ENCODE measurements around the gene UBE3A. TPM values are rescaled to one million over a fixed set of nuclear protein-coding genes. Genes with fewer than 3 reads are reported as not detected.

The UBE3A gene
- total RNA-seq, 6 experiments from 2014 or later, result 36.6 to 52.4 (median 44.6) TPM

DNA sequence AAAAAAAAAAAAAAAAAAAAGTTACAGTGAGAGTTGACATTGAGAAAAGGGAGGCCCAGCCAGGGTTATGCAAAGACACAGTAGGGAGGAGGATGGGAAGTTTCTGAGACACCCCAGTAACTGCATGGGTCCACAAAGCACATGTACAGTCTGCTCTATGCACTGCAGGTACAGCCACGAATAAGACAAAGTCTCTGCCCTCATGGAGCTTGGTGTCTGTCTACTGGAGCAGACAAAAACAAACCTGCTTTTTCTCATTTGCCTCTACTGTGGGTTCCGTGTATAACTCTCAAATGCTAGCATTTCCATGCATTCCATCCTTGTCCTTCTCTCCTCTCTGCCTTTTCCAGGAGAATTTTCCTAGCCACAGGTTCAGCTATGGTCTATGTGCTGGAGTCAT is 107.4 kb downstream of the UBE3A start:
- intact Hi-C loops (cut with DNase I), result no loop called here
- no peak for ATAC-seq
- peaks cover 0 to 1% (median 0%) of the 10 kb centered on the region in 4 donors for H3K36me3 ChIP-seq
- 80% methylated on average over 1 of the region's 2 CpGs for WGBS (ENCODE audit: insufficient coverage, low coverage, low lambda C conversion rate, missing lambda C conversion rate)
- no peak for DNase-seq
- H3K9me3 ChIP-seq, result no peaks in the 10 kb centered on the region
- H3K4me3 ChIP-seq, result no peak overlapping the region
- TF ChIP-seq POLR2A (IDR thresholded peaks at IDR 0.05), result no peak
- TF ChIP-seq, protein P1, sequence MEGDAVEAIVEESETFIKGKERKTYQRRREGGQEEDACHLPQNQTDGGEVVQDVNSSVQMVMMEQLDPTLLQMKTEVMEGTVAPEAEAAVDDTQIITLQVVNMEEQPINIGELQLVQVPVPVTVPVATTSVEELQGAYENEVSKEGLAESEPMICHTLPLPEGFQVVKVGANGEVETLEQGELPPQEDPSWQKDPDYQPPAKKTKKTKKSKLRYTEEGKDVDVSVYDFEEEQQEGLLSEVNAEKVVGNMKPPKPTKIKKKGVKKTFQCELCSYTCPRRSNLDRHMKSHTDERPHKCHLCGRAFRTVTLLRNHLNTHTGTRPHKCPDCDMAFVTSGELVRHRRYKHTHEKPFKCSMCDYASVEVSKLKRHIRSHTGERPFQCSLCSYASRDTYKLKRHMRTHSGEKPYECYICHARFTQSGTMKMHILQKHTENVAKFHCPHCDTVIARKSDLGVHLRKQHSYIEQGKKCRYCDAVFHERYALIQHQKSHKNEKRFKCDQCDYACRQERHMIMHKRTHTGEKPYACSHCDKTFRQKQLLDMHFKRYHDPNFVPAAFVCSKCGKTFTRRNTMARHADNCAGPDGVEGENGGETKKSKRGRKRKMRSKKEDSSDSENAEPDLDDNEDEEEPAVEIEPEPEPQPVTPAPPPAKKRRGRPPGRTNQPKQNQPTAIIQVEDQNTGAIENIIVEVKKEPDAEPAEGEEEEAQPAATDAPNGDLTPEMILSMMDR (IDR thresholded peaks at IDR 0.05), result no peak
- H3K4me1 ChIP-seq, result no peaks in the 10 kb centered on the region
- H3K27me3 ChIP-seq, result no peaks in the 10 kb centered on the region
- H3K27ac ChIP-seq, result no peak overlapping the region

DNA sequence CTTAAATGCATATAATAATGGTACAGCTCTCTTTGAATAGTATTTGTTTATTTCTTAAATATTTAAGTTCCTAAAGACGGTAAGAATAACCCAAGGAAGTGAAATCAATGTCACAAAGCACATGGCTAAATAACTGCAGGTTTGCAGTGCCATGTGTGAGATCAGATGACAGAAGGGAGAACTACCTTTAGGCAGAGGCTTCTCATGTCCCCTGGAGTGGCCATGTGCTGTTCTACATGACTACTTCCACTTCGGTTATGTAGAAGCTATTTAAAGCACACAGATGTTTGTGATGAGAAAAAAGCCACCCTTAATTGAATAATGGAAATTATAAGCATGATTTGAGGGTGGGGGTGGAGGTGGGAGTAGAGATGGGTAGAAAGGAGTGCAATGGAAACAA is 109.1 kb downstream of the UBE3A start:
- TF ChIP-seq, protein P1 (IDR thresholded peaks at IDR 0.05), result no peak
- TF ChIP-seq POLR2A (IDR thresholded peaks at IDR 0.05), result no peak
- Histone ChIP-seq H3K27ac (no peak overlapping the region), H3K36me3 (no peaks in the 10 kb centered on the region), H3K4me1 (no peaks in the 10 kb centered on the region), H3K27me3 (no peaks in the 10 kb centered on the region), H3K9me3 (no peaks in the 10 kb centered on the region), H3K4me3 (no peak overlapping the region)
- intact Hi-C loops (cut with DNase I), result no loop called here
- ATAC-seq, result no peak
- DNase-seq, result no peak
- 54% methylated on average over 2 of the region's 2 CpGs for WGBS (ENCODE audit: insufficient coverage, low coverage, low lambda C conversion rate, missing lambda C conversion rate)

DNA sequence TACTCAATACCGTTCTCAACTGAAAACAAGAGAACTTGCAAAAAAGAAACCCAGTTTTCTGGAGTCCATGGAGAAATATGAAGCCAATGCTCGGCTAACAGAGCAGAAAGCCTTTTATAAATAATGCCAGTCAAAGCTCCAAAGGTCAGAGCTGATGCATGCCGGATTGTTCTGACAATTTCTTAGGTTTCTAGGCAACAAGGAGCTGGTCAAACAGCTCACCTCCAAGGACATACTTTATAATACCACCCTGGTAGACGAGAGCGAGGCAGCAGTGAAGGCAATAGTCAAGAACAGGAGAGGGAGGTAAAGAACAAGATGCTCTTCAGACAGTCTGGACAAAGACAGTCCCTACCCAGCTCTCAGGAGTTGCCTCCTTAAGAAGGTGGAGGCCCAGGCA is 111.1 kb downstream of the UBE3A start:
- Histone ChIP-seq H3K27me3 (no peaks in the 10 kb centered on the region), H3K36me3 (no peaks in the 10 kb centered on the region), H3K27ac (no peak overlapping the region), H3K4me1 (no peaks in the 10 kb centered on the region), H3K9me3 (no peaks in the 10 kb centered on the region), H3K4me3 (no peak overlapping the region)
- TF ChIP-seq, protein P1 (IDR thresholded peaks at IDR 0.05), result no peak
- no peak for TF ChIP-seq POLR2A (IDR thresholded peaks at IDR 0.05)
- intact Hi-C loops (cut with DNase I), result no loop called here
- no peak for DNase-seq
- 64% methylated on average over 3 of the region's 5 CpGs for WGBS (ENCODE audit: insufficient coverage, low coverage, low lambda C conversion rate, missing lambda C conversion rate)
- ATAC-seq, result no peak

DNA sequence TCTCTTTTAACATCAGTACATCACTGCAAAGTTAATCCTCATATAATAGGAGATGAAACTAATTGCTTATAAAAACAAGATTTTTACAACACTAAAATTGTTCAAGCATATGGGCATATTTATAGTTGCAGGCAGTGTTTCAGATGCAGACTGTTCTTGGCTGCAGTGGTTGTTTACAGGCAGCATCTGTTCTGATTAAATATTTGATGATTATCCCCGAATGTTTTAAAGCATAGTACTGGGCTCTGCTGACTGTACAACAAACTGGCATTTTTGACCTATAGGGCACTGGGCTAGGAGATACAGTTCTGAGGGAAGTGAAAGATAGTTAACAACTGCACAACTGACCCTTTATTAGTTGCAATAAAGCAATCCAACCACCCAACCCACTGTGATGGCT is 113.6 kb downstream of the UBE3A start:
- 23% methylated on average over 1 of the region's 1 CpG for WGBS (ENCODE audit: insufficient coverage, low coverage, low lambda C conversion rate, missing lambda C conversion rate)
- intact Hi-C loops (cut with DNase I), result no loop called here
- ATAC-seq (no peak), DNase-seq (no peak)
- no peak for TF ChIP-seq POLR2A (IDR thresholded peaks at IDR 0.05)
- TF ChIP-seq, protein P1 (IDR thresholded peaks at IDR 0.05), result no peak
- no peaks in the 10 kb centered on the region for H3K27me3 ChIP-seq
- no peak overlapping the region for H3K4me3 ChIP-seq
- H3K4me1 ChIP-seq, result no peaks in the 10 kb centered on the region
- peaks cover 0 to 4% (median under 1%) of the 10 kb centered on the region in 4 donors for H3K9me3 ChIP-seq
- H3K27ac ChIP-seq, result no peak overlapping the region
- H3K36me3 ChIP-seq, result no peaks in the 10 kb centered on the region

DNA sequence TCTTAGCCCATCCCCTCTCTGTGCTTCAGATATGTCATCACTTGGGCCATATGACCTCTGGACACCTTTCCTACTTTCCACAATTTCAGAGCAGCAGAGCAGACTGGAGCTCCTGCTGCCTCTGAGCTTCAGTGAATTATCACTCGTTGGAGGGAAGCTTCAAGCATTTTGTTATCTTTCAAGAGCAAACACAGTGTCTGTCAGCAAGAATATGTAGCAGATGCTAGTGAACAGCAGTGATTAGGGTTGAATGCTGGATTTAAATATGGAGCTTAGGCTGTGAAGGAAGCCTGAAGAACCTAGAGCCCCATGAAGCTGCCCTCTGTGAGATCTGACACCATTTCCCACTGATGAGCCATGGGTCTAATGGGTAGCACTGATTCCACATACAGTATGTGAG is 115.4 kb downstream of the UBE3A start:
- peaks cover 0 to 6% (median 2%) of the 10 kb centered on the region in 4 donors for H3K9me3 ChIP-seq
- no peak for DNase-seq
- no peak overlapping the region for H3K27ac ChIP-seq
- no peak overlapping the region for H3K4me3 ChIP-seq
- no peak for ATAC-seq
- H3K27me3 ChIP-seq, result no peaks in the 10 kb centered on the region
- WGBS (ENCODE audit: insufficient coverage, low coverage, low lambda C conversion rate, missing lambda C conversion rate), result 33% methylated on average over 1 of the region's 1 CpG
- TF ChIP-seq, protein P1 (IDR thresholded peaks at IDR 0.05), result no peak
- no peak for TF ChIP-seq POLR2A (IDR thresholded peaks at IDR 0.05)
- no peaks in the 10 kb centered on the region for H3K4me1 ChIP-seq
- intact Hi-C loops (cut with DNase I), result no loop called here
- no peaks in the 10 kb centered on the region for H3K36me3 ChIP-seq
